NT2/D1 (cell line): ENCODE measurements around the gene OMG.
"Not testable (repeated sequence)": the region's sequence is repeated elsewhere in the genome, so short reads cannot be mapped to it uniquely, and the experiment has no call there.

Experiments used
- DNase-seq: peaks from one replicate; pipeline ENCODE4 v3.0.0-alpha.2; 2011; ENCODE audit warnings: low read depth, low spot score
- H3K27me3 ChIP-seq: 2 replicates; pipeline ENCODE4 v1.6.0; 2011; ENCODE audit warnings: mild to moderate bottlenecking; ENCODE audit not compliant: insufficient read length, insufficient read depth
- H3K36me3 ChIP-seq: 2 replicates; pipeline ENCODE4 v1.6.1; 2011; ENCODE audit warnings: mild to moderate bottlenecking, low read length, mixed read lengths; ENCODE audit not compliant: insufficient read depth, insufficient read length
- H3K4me1 ChIP-seq: 2 replicates; pipeline ENCODE4 v1.5.1; 2011; ENCODE audit not compliant: insufficient read depth, insufficient read length
- H3K4me3 ChIP-seq: 2 replicates; pipeline ENCODE4 v1.5.1; 2011; ENCODE audit warnings: low read depth; ENCODE audit not compliant: insufficient read length
- H3K9ac ChIP-seq: 2 replicates; pipeline ENCODE4 v1.6.0; 2011; ENCODE audit warnings: low read depth; ENCODE audit not compliant: insufficient read length
- H3K9me3 ChIP-seq: 2 replicates; pipeline ENCODE4 v1.5.1; 2011; ENCODE audit warnings: mild to moderate bottlenecking, low read length; ENCODE audit not compliant: insufficient read depth
- SUZ12 ChIP-seq: IDR thresholded peaks from 2 replicates; pipeline ENCODE4 v1.6.1; 2011; ENCODE audit not compliant: insufficient read length, insufficient read depth; ENCODE audit errors: extremely low read depth
- YY1 ChIP-seq: IDR thresholded peaks from 2 replicates; pipeline ENCODE4 v1.6.1; 2011; ENCODE audit not compliant: insufficient read length, insufficient read depth
- ZNF274 ChIP-seq: IDR thresholded peaks from 2 replicates; pipeline ENCODE4 v1.6.1; 2011; ENCODE audit warnings: mild to moderate bottlenecking, low read depth, low read length

Gene OMG

DNA sequence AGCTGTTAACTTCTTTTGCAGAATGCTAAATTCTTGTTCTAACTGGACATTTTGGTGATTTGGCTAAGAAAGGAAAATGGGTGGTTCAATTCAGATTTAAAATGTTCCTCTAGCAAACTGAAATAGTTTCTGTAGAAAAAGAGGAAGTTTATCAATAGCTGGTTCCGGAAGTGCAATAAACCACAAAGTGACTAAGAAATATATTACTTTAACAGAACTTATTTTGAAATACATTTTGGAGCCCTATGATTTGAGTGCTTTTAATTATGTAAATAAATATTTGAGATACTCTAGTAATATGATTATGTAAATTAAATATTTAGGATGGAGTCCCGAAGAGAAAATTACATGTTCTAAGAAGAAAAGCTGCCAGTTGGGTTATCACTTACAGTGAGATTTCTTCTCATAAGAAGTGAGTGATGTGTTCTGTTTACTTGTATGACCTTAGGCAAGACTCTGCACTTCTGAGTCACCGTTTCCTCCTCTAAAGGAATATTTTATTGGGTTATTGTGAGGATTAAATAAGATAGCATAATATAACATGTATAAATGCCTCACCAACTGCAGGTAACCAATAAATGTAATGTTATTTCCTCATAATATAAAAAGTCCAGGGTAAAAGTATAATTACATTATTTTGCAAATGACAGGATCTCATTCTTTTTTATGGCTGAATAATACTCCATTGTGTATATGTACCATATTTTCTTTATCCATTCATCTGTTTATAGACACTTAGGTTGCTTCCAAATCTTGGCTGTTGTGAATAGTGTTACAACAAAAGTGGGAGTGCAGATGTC lies 17.1 kb upstream of the OMG start, which contains the start of gene EVI2B:
TSS of gene EVI2B (minus strand) at position 73 of the 800 bp plus-strand sequence. CDS start 8,445 bp downstream, outside the sequence.
- TF ChIP-seq SUZ12, result no peak
- TF ChIP-seq ZNF274, result no peak
- H3K9ac ChIP-seq, result no peak within 1 kb of the TSS
- H3K36me3 ChIP-seq, result no peaks in the 10 kb centered on the region
- no peaks in the 10 kb centered on the region for H3K4me1 ChIP-seq
- no peaks in the 10 kb centered on the region for H3K27me3 ChIP-seq
- no peak for DNase-seq
- no peak within 1 kb of the TSS for H3K4me3 ChIP-seq
- no peaks in the 10 kb centered on the region for H3K9me3 ChIP-seq

DNA sequence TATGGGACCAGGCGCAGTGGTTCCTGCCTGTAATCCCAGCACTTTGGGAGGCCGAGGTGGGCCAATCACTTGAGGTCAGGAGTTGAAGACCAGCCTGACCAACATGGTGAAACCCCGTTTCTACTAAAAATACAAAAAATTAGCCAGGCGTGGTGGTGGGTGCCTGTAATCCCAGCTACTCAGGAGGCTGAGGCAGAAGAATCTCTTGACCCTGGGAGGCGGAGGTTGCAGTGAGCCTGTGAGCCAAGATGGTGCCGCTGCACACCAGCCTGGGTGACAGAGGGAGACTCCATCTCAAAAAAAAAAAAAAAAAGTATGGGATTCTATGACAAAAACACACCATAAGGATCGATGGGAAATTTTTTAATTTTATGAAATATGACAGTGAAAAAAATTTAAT lies 15.2 kb upstream of the OMG start:
- not testable (repeated sequence) for DNase-seq, H3K9me3 ChIP-seq, H3K27me3 ChIP-seq, H3K4me3 ChIP-seq, H3K4me1 ChIP-seq, H3K36me3 ChIP-seq, H3K9ac ChIP-seq

DNA sequence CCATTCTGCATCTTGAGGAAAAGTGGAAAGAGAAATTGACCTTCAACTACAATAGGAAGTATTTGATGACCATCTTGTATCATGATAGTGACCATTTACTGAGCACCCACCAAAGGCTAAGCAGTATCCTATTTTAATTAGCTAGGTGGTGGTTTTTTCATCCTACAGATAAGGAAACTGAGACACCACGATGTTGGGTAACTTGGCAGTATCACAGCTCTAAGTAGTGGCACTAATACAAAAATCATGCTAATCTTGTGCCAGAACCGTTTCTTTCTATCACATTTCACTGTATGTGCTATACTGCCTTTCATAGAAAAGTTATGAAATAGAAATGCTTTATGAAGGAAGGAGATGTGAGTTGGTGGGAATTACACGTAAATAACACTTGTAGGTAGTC lies 14.5 kb upstream of the OMG start:
- H3K4me3 ChIP-seq, result no peak overlapping the region
- no peaks in the 10 kb centered on the region for H3K36me3 ChIP-seq
- no peak overlapping the region for H3K9ac ChIP-seq
- DNase-seq, result no peak
- H3K9me3 ChIP-seq, result no peaks in the 10 kb centered on the region
- no peaks in the 10 kb centered on the region for H3K4me1 ChIP-seq
- TF ChIP-seq SUZ12 (no peak), YY1 (no peak), ZNF274 (no peak)
- H3K27me3 ChIP-seq, result no peaks in the 10 kb centered on the region

DNA sequence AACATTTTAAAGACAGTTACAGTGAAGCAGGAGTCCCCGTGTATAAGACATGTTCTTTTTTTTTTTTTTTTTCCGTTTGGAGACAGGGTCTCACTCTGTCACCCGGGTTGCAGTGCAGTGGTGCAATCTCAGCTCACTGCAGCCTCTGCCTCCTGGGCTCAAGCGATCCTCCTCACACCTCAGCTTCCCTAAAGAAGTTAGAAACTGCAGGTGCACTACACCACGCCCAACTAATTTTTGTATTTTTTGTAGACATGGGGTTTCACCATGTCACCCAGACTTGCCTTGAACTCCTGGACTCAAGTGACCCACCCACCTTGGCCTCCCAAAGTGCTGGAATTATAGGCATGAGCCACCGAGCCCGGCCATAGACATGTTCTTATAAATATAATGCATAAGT lies 13.8 kb upstream of the OMG start:
- Histone ChIP-seq H3K4me1 (no peaks in the 10 kb centered on the region), H3K27me3 (no peaks in the 10 kb centered on the region), H3K9ac (no peak overlapping the region), H3K9me3 (no peaks in the 10 kb centered on the region), H3K36me3 (no peaks in the 10 kb centered on the region), H3K4me3 (no peak overlapping the region)
- no peak for DNase-seq
- TF ChIP-seq SUZ12 (no peak), YY1 (no peak)

DNA sequence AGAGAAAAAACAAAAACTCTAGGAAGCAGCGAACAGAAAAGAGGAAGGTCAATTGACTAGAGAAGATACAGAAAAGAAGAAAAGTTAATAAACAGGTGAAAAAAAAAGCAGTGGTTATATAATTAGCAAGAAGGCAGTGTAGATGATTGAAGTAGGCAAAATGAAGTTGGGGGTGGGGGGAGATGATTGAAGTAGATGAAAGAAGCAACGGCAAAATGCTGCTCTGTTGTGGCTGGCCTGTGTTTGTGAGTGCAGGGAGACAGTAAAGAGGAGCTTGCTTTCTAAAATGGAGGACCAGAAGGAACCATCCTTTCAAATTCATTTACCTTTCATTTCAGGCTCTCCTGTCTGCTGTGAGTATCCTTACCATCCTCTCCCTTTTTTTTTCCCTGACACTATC lies 13.2 kb upstream of the OMG start:
- H3K27me3 ChIP-seq, result no peaks in the 10 kb centered on the region
- H3K9ac ChIP-seq, result no peak overlapping the region
- no peak overlapping the region for H3K4me3 ChIP-seq
- no peaks in the 10 kb centered on the region for H3K4me1 ChIP-seq
- H3K9me3 ChIP-seq, result no peaks in the 10 kb centered on the region
- no peaks in the 10 kb centered on the region for H3K36me3 ChIP-seq
- DNase-seq, result no peak
- TF ChIP-seq ZNF274, result no peak
- no peak for TF ChIP-seq SUZ12
- TF ChIP-seq YY1, result no peak

DNA sequence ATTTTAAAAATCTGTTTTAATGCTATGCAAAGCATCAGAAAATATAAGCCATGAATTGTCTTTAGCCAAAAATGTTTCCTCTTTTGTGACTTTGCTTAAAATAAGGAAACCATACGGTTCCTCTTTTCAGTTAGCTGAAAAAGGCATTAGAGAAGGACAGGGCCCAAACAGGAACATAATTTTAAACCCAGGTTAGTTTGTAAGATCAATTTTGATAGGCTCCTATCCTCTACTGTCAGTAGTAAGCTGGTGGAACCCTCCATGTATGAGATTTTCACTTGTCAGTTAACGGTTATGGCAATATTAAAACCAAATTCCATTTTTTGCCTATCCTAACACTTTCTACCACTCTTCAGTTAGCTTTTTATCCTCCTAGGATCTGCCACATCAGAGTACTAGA lies 12.5 kb upstream of the OMG start:
- H3K9me3 ChIP-seq, result no peaks in the 10 kb centered on the region
- H3K9ac ChIP-seq, result no peak overlapping the region
- TF ChIP-seq SUZ12 (no peak), ZNF274 (no peak), YY1 (no peak)
- H3K4me3 ChIP-seq, result no peak overlapping the region
- H3K36me3 ChIP-seq, result no peaks in the 10 kb centered on the region
- DNase-seq, result no peak
- H3K27me3 ChIP-seq, result no peaks in the 10 kb centered on the region
- no peaks in the 10 kb centered on the region for H3K4me1 ChIP-seq

DNA sequence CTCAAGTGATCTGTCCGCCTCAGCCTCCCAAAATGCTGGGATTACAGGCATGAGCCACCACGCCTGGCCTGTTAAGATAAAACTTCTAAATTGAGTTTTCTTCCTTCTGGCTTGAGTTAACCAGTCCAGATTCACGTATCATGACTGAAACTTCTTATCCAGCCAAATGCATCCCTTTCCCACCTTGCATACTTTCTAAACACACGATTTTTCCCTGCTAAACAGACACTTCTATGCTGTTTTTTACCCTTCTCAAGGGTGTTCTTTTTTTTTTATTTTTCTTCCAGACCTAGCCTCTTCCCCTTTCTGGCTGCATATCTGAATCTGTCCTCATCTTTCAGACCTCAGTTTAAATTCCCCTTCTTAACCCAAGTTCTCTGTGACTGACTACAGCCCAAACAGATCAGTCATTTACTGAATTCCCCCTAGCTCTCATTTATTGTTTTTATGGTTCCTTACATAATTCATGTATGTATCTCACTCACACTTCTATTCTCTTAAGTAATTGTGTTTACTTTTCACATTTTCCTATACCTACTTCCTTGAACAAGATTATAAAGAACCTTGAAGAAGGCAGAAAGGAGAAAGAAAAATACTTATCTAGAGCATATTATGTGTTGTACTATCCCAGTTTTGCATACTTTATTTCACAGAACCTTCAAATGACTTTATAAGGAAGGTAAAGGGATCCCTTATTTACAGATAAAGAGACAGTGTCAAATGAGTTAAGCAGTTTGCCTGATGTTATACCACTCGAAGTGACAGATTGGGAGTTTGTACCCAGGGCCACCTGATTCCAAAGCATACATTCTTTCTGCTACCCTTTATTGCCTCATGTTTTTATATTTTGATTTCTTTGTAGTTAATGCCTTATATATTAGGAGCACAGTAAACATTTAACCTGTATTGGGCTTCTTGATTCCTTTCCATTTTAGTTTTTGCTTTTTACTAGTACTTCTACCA lies 11.6 kb upstream of the OMG start:
- no peak for TF ChIP-seq ZNF274
- no peak for TF ChIP-seq SUZ12
- TF ChIP-seq YY1, result no peak
- no peak overlapping the region for H3K4me3 ChIP-seq
- H3K36me3 ChIP-seq, result no peaks in the 10 kb centered on the region
- H3K27me3 ChIP-seq, result no peaks in the 10 kb centered on the region
- H3K4me1 ChIP-seq, result no peaks in the 10 kb centered on the region
- no peak overlapping the region for H3K9ac ChIP-seq
- H3K9me3 ChIP-seq, result no peaks in the 10 kb centered on the region
- DNase-seq, result no peak
